Upper lobe of left lung (tissue), 6 donors: ENCODE data around the gene AHSA1. TPM values are rescaled to one million over a fixed set of nuclear protein-coding genes. Genes with fewer than 3 reads are reported as not detected.

Source experiments
- ATAC-seq, 2 donors: fragments of 200-7000 bp; cut with Tn5 transposase; one replicate each; pipeline ENCODE4 v1.9.1; 2022; ENCODE audit warnings: mild to moderate bottlenecking in 2 of 2, moderate library complexity in 2 of 2; ENCODE audit not compliant: low FRiP score in 2 of 2
- DNase-seq, 2 donors: peaks; one replicate each; pipeline ENCODE4 v3.0.0-alpha.2; 2019 to 2020
- H3K27ac ChIP-seq, 4 donors: fragments of 200-600 bp; sonication (generic); one replicate each; pipeline ENCODE4 v1.5.1; 2016 to 2019
- H3K27me3 ChIP-seq, 4 donors: fragments of 200-600 bp; sonication (generic); one replicate each; pipeline ENCODE4 v1.5.1; 2017 to 2019
- H3K36me3 ChIP-seq, 4 donors: fragments of 200-600 bp; sonication (generic); one replicate each; pipeline ENCODE4 v1.5.1; 2016 to 2019
- H3K4me1 ChIP-seq, 4 donors: fragments of 200-600 bp; sonication (generic); one replicate each; pipeline ENCODE4 v1.5.1; 2018 to 2019
- H3K4me3 ChIP-seq, 4 donors: fragments of 200-600 bp; sonication (generic); one replicate each; pipeline ENCODE4 v1.5.1; 2017 to 2019; ENCODE audit warnings: mild to moderate bottlenecking in 2 of 4, moderate library complexity in 1 of 4
- H3K9me3 ChIP-seq, 4 donors: fragments of 200-600 bp; sonication (generic); one replicate each; pipeline ENCODE4 v1.5.1; 2018 to 2019
- EP300 ChIP-seq, 4 donors: sonication (generic); formaldehyde crosslinking; IDR thresholded peaks; one replicate each; pipeline ENCODE4 v1.5.1; 2017; ENCODE audit warnings: antibody characterized with exemption in 4 of 4, control low read depth in 2 of 4
- POLR2A ChIP-seq, 4 donors: fragments of 450-650 bp; IDR thresholded peaks; one replicate each; pipeline ENCODE4 v1.5.1; 2016 to 2017; ENCODE audit warnings: antibody characterized with exemption in 4 of 4, mild to moderate bottlenecking in 2 of 4
- POLR2AphosphoS5 ChIP-seq, 2 donors: sonication (generic); formaldehyde crosslinking; IDR thresholded peaks; one replicate each; pipeline ENCODE4 v1.5.1; 2017; ENCODE audit warnings: antibody characterized with exemption in 2 of 2
- small RNA-seq, 4 donors: library from RNA; depleted of rRNA; stranded (forward); fragments of <200 nt; gene quantifications; one replicate each; pipeline ENCODE3, GENCODE V24; 2016
- total RNA-seq, 6 donors: library from RNA; depleted of rRNA in 4 of 6; stranded (reverse); fragments of >200 nt in 4 of 6; gene quantifications; one replicate each; pipeline versions ENCODE4 v1.1.0 to v1.2.1, GENCODE V29; 2016 to 2021
- TF ChIP-seq, protein P1 (sequence below), 6 experiments: fragments of 450-650 bp in 4 of 6; fragments of 200-600 bp in 2 of 6; sonication (generic) in 2 of 6; IDR thresholded peaks; one replicate each; pipeline ENCODE4 v1.5.1; 2016 to 2019; ENCODE audit warnings: antibody characterized with exemption in 6 of 6
- donor health status: DM: no; HTN: no; CAD: no; lungs with moderate emphysema.
- donor health status: DM: no; HTN: yes; CAD: no; lungs with severe emphysema.

The AHSA1 gene
- total RNA-seq, 6 donors from 2014 or later: 41.9 to 110 (median 93.3) TPM

DNA sequence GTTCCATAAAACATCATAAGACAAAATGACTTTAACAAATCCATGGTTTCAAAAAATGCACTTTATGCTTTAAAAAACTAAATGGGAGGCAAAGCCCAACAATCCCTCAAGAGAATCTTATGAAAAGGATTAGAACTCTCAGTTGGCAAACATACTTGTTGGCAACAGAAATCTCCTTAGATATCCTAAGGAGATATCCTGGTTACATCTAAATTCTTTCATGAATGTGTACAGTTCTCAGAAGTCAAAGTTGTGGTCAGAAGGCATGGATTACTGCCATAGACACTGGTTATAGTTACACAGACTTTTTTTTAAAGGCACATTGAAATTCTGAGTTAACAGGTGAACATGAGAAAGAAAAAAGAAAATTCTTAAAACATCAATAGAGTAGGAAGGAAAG is 58.2 kb downstream of the AHSA1 start:
- DNase-seq: no peak
- Histone ChIP-seq H3K9me3 (no peaks in the 10 kb centered on the region), H3K27ac (no peak overlapping the region), H3K27me3 (no peaks in the 10 kb centered on the region), H3K36me3 (peaks cover 12 to 83% (median 48%) of the 10 kb centered on the region in 4 donors), H3K4me1 (no peaks in the 10 kb centered on the region), H3K4me3 (no peak overlapping the region)
- TF ChIP-seq, protein P1, sequence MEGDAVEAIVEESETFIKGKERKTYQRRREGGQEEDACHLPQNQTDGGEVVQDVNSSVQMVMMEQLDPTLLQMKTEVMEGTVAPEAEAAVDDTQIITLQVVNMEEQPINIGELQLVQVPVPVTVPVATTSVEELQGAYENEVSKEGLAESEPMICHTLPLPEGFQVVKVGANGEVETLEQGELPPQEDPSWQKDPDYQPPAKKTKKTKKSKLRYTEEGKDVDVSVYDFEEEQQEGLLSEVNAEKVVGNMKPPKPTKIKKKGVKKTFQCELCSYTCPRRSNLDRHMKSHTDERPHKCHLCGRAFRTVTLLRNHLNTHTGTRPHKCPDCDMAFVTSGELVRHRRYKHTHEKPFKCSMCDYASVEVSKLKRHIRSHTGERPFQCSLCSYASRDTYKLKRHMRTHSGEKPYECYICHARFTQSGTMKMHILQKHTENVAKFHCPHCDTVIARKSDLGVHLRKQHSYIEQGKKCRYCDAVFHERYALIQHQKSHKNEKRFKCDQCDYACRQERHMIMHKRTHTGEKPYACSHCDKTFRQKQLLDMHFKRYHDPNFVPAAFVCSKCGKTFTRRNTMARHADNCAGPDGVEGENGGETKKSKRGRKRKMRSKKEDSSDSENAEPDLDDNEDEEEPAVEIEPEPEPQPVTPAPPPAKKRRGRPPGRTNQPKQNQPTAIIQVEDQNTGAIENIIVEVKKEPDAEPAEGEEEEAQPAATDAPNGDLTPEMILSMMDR (IDR thresholded peaks at IDR 0.05): no peak
- TF ChIP-seq POLR2AphosphoS5 (IDR thresholded peaks at IDR 0.05): no peak
- TF ChIP-seq EP300 (IDR thresholded peaks at IDR 0.05): no peak
- no peak for TF ChIP-seq POLR2A (IDR thresholded peaks at IDR 0.05)
- no peak for ATAC-seq

Small RNA genes lying within 50 kb of the gene (small RNA-seq; reads per million reads assigned to genes)
- 0 reads per million in 4 donors for gene RF00404

Other genes starting within 250 kb of the AHSA1 start
- under 1 TPM in 1 of 6 donors, not detected in 5; 0.30 TPM for gene NGB, start 186.9 kb upstream of the AHSA1 start, total RNA-seq
- 10 to 100 TPM; 14.6 to 36.7 (median 25.4) TPM for gene POMT2, start 137.2 kb upstream of the AHSA1 start, total RNA-seq
- gene GSTZ1, start 137.1 kb upstream of the AHSA1 start, total RNA-seq: 10 to 100 TPM; 12.4 to 35.6 (median 19.0) TPM
- 10 to 100 TPM in 4 of 6 donors, 1 to 10 TPM in 2; 7.8 to 20.6 (median 11.2) TPM for gene TMED8, start 81.0 kb upstream of the AHSA1 start, total RNA-seq
- gene SAMD15, start 80.7 kb upstream of the AHSA1 start, total RNA-seq: 1 to 10 TPM in 4 of 6 donors, under 1 TPM in 2; 0.67 to 8.8 (median 1.5) TPM
- gene NOXRED1, start 34.6 kb upstream of the AHSA1 start, total RNA-seq: under 1 TPM in 4 of 6 donors, not detected in 2; 0.30 to 0.40 (median 0.31) TPM
- 10 to 100 TPM in 4 of 6 donors, 1 to 10 TPM in 2; 7.1 to 19.2 (median 16.8) TPM for gene VIPAS39, start 492 bp upstream of the AHSA1 start, total RNA-seq
- gene ISM2, start 40.7 kb downstream of the AHSA1 start, total RNA-seq: not detected
- 10 to 100 TPM; 28.0 to 72.3 (median 37.7) TPM for gene SPTLC2, start 158.5 kb downstream of the AHSA1 start, total RNA-seq
- 10 to 100 TPM in 3 of 6 donors, 1 to 10 TPM in 3; 6.3 to 10.8 (median 9.0) TPM for gene ALKBH1, start 249.9 kb downstream of the AHSA1 start, total RNA-seq